Midbrain (tissue), 1 donor: ENCODE results near the gene ZBTB7A.

Source experiments
- DNase-seq: peaks from one replicate; lab custom pipeline; 2025; lab: John Stamatoyannopoulos, UW

The ZBTB7A gene

DNA sequence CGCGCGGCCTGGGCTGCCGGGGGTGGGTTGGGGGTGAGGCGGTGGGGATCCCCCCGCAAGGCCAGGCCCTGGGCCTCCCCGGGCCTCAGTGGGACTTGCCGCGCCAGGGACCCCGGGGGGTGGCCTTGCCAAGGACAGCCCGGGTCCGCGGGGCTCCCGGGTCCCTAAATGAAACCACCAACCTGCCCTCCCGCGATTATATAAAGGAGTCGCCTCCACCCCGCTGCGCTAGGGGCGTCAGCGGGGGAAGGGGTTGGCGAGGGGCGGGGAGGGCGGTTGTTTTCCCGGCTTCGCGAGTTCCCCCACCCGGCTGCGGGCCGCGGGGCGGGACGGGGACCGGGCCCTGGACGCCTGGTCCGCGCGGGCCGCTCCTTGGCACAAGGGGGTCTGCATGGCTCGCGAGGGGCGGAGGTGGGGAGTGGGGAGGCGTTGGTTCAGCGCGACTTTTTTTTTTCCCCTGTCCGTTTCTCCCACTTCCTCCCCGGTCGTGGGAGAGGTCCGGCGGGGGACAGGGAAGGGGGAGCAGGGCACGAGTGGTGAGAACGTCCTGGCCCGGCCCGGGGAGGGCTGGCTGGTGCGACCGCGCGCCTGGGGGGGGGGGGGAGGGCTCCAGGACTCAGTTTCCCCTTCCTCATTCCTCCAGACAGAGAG is 822 bp upstream of the ZBTB7A start:
- peak; percentile 23 for DNase-seq

DNA sequence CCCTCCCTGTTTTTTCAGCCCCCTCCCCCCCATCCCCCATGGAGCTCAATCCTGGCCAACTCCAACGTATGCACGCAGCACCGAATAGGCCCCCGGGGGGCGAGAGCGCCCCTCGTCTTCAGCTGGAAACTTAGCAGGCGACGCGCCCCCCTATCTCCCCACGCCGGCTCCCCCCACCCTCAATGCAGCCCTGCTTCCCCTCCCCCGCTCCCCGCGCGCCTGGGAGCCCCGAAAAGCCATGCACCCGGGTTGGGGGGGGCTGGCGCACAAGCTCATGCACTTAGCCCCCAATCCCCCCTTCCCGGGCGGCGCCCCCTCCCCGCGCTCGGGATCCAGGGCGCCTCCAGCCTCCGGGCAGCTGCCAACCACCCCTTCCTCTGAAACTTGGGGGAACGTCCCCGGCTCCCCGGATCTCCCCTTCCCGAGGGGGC is 508 bp downstream of the ZBTB7A start:
- DNase-seq, result peak; percentile 72

DNA sequence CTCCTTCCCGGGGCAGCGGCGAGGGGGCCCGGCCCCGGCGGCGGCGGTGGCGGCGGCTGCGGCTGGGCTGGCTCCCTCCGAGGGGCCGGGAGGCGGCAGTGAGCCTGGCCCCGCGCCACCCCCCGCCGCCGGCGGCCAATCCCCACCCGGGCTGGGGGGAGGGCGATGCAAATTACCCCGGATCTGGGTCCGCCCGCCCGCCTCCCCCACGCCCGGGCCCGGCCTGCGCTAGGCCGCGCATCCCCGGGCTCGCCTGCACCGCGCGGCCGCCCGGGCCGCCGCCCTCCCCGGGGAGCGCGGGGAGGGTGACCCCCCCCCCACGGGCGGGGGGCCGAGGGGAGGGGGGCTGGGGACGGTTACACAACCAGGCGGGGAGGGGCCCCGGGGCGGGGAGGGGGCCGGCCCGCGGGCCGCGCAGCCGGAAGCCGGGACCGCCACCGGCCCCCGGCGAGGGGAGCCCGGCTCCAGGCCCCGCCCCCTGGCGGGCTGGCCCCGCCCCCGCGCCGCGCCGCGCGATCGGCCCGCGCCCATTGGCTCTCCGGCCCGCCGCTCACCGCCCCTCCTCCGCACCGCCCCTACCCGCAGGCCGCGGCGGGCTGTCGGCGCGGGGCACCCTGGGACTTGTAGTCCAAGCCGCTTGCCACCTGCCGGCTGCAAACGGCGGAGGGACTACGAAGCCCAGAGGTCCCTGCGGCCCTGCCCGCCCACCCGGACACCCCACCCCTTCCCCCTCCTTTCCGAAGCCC is 1.1 kb downstream of the ZBTB7A start:
- peak; percentile 94 for DNase-seq

DNA sequence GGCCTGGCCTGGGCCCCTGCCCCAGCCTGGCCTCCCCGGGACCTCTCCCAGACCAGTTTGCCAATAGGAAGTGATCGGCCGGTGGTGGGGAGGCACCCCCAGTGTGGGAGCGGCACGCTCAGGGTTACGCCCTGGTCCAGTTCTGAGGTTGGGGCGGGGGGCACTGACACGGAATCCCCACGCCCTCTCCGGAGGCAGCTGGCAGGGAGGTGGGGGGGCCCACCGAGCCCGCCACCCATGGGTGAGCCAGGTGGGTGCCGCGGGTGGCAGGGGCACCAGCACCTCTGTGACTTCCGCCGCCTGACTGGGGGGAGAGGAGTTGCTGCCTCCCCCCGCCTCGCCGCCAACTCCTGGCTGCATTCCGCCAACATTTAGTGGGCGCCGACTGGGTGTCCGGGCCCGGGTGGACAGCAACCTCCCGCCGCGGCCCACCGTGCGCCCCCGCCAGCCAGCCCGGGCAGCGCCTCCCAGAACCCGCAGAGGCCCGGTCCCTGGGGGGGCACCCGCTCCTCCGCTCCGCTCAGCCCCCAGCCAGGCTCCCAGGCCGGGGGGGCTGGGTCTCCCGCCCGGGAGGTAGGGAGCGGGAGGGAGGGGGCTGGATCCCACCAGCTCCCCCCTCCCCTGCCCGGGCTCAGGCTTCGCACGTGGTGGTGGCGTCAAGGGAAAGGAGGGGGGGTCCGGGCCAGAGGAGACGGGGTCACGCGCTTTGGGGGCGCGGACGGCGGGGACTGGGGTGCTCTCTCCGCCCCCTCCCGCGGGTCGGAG is 2.0 kb downstream of the ZBTB7A start:
- DNase-seq, result peak; percentile 67

DNA sequence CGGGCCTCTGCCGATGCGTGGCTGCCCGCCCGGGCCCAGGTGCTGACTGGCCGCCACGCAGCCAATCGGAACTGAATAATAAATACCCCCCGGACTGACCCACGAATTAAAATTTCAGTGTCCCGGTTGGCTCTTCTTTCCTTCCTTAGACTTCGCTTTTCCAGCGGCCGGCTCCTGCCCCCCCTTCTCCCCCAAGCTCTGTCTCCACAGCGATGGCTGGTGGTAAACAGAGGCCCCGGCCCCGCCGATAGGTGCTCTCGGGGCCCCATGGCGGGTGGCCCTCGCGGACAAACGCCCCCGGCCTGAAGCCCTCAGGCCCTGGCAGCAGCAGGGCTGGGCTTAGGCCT is 2.6 kb downstream of the ZBTB7A start:
- no peak for DNase-seq

DNA sequence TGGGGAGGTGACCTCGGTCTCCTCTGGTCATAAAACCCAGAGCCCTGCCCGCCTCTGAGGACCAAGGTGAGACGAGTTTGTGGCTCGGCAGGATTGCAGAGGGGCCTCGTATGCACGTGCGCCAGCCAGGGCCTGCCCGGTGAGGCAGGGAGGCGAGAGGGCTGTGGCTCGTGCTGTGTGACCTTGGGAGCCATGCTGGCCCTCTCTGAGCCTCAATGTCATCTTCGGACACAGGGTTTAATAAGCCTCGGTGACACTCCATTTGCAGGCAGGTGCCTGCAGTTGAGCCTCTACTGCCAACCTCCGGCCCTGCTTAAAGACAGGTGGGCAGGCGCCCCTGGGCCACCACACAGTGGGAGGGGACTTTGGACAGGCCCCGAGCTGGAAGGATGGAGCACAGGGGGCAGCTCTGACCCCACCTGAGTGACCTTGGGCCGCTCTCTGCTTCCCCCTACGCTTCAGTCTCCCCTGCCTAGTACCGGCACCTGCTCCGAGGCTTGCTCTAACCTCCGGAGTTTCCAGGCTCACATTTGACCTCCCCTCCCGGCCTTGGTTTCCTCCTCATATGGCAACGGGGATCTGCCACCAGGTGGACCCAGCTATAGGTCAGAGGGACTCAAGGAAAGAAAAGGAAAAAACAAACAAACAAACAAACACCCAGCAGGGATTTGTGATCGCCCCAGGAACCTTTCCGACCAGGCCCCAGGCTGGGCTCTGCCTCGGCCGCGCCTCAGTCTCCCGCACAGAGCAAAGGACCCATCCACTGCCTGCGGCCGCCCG is 3.1 kb downstream of the ZBTB7A start:
- no peak for DNase-seq

DNA sequence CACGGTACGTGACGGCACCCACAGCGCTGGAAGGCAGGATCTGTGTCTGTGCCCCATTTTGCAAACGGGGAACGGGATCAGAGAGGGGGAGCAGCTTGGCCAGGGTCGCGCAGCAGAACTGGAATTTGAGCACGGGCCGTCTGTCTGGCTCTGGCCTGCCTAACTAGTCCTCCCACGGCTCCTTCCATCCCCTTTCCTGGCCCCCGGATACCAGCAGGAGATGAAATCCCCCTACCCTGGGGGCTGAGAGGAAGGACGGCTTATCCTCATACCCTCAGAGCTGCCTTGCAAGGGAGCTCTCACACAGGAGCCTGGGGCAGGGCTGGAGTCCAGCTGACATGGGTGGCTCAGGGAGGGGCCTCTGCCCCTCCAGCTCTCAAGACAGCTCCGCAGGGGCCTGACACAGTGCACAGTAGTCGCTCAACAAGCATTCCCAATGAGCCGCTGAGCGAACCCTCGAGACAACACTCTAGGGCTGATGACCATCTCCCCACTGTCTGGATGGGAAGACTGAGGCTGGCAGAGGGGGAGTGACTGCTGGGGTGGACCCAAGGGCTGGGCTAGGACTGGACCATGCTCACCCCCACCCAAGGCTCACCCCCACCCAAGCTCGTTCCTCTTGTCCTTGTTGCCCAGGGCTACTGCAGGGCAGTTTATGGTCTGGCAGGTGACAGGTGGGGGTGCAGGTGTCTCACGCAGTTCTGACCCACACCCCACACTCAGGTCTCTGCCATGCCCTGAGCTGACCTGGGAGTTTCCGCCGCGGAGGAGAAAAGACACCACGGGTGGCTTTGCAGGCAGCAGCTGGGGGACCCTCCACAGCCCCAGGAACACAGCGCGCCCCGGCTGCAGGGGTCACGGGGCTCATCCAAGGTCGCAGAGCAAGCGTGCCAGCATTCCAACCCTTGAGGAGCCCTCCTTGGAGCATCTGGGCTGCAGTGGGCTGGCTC is 4.0 kb downstream of the ZBTB7A start:
- no peak for DNase-seq

DNA sequence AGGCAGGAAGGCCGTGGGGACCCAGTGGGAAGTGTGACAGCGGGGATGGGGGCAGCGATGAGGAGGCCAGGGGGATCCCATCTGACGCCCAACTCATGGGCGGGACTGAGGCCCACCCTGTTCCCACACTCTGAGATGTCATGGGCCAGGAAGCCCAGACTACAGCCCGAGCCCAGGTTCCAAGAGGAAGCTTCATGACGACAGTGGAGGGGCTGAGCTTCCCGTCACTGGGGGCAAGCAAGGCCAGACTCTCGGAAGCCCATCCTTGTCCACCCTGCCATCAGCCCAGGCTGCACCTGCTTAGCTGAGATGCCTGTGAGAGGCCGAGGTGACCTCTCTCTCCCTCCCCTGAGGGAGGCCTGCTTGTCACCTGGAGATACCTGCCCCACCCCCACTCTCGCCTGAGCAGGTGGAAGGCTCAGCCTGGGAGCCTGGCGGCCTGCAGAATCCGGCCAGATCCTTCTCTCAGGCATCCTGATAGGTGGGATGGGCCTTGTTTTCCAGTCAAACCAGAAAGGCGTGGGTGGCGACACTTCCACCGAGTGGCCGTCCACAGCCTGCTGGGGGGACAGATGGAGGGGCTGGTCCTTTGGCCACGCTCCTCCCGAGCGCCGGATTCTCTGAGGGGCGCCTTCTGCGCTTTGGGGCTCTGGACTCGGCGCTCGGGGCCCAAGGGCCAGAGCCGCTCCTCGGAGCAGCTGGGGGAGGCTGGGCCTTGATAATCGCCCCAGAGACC is 4.8 kb downstream of the ZBTB7A start:
- no peak for DNase-seq

DNA sequence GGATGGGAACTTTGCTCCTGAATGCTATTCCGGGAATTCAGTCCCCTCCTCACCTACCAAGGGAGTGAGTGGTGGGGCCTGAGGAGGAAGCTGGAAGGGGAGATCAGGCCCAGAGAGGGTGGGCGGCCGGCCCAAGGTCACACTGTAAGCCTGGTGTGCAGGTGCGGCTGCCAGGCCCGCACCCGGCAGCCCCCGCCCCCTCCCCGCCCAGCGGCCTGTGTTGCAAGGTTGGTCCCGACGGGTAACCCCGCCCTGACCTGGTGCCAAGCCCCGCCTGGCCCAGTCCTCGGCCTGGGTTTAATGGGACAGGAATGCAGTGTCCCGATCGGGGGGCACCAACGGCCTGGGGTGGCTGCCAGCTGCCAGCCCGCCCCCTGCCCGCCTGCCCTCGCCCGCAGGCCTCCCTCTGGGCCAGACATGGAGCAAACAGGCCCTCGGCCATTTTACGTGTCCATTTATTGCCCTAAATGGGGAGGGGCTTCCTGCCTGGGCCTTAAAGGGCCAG is 5.5 kb downstream of the ZBTB7A start:
- DNase-seq, result no peak

DNA sequence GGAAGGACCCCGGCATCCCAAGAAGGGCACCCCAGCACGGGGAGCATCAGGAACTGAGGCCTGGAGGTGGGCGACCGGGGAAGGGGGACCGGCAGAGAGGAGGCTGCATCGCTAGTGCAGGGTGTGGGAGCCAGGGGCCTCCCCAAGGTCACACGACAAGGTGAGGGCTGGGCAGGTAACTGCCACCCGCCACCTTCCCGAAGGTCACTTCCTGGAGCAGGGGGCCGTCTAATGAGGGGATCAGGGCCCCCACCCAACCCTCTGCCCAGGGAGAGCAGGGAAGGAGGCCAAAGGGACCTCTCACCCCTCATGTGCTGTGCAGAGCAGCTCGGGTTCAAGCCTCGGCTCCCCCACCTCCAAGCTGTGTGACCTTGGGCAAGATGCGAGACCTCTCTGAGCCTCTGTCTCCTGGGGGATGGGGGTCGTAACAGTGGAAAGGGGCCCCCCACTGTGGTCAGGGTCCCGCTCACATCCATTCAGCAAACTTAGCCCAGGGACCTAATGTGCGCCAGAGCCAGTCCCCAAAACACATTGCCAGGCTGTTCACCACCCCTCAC is 6.0 kb downstream of the ZBTB7A start:
- DNase-seq, result no peak

DNA sequence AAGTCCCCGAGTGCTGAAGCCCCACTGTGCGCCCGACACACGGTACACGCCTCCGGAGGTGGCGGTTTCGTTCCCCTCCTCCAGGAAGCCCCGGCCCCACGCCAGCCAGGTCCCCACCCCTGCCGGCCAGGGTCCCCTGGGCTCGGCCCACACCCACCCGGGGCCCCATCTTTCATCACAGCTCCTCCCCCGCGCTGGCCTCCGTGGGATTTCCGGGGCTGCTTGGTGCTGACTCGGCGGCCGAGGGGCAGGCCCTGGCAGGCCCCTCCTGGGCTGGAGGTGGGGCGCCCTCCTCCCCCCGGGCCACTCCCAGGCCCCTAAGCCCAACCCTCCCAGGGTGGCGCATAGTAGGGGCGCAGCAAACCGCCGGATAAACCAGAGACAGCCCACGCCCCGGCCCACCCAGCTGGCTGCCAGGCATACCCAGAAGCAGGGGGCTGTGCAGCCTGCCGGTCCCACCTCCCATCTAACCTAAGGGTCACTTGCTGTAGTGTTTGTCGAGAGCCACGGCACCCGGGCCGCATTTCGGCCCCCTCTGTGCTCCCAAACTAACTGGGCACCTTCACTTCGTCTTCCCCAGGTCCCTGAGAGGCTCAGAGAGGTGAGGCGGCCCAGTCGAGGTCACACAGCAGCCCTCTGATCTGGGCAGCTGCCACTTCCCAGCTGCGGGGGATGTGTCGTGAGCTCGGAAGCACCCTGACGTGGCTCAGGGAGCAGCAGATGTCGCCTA is 6.6 kb downstream of the ZBTB7A start:
- DNase-seq, result no peak

DNA sequence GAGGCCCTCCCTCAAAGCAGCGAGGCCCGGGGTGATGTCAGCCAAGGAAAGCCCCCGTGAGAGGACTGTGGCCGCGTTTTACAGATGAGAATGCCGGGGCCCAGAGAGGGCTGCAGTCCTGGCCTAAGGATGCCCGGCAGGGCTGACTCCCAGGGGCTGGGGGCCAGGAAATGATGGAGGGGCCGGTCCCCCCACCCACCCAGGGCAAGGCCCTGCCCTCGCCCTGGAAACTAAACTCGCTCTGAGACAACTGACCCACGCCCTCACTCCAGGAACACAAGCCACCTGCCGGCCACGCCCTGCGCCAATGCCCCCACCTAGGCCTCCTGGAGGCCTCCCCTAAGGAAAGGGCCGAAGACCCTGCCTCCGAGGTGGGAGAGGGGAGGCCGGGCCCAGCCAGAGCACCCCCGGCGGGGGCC is 7.2 kb downstream of the ZBTB7A start:
- no peak for DNase-seq

DNA sequence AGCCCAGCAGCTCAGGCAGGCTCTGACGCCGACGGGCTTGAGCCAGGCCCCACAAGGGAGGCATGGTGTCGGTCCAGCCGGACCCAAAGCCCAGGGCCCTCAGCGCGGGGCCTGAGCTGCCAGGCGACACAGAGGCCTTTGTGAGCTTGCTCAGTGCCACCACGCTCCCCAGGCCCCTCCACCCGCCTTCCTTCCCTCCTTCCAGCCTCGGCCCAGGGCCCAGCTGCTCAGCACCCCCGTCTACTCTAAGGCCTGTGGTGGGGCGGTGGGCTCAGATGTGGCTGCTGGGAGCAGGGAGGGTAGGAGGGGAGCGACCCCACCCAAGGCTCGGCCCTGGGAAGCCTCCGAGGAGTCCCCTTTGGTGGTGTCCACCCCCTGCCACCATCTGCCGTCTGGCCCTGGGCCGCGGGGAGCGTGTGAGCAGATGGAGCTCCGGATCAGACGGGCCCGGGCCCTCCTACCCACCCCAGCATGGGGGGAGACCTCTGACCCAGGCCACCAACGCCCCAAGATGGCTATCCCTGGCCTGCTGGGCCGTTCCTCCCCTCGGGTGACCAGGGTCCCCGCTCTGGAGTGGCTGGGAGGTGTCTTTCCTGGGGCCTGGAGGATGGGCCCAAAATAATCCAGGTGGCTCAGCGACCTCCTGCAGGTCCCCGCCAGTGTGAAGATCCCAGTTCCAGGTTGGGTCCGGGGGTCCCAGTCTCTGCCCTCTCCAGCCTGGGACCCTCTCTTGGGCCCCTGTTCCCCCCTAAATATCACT is 7.8 kb downstream of the ZBTB7A start:
- DNase-seq, result peak; percentile 83

DNA sequence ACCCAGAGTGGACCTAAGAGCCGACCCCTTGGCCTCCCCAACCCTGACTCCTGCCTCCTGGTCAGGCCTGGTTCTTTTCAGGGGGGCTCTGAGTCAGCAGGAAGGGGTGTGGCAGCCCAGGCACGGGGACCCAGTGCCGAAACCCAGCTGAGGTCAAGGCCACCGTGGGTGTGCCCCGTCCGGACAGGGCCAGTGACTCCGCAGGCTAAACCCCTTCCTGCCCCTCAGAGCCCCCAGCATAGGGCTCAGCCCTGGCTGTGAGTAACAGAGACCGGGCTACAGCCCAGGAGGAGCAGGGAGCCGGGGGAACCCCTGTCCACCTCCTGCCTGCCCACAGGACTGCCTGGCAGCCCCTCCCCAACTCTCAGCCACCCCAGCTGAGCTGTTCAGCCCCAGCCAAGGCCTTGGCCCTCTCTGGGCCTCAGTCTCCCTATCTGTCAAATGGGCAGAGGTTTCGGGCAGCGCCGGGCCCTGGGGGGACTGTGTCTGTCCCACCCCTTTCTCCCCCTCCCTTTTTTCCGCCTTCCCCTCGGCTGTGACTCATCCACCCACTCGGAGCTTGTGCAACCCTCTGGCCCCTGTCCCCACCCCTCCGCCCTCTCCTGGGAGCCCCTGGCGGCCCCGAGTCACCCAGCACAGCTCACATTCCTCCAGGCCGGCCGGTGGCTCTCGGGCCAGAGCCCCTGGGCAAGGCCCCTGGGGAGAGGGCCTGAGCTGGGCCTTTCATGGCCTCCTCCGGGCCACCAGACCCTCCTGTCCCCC is 8.6 kb downstream of the ZBTB7A start:
- DNase-seq, result no peak

DNA sequence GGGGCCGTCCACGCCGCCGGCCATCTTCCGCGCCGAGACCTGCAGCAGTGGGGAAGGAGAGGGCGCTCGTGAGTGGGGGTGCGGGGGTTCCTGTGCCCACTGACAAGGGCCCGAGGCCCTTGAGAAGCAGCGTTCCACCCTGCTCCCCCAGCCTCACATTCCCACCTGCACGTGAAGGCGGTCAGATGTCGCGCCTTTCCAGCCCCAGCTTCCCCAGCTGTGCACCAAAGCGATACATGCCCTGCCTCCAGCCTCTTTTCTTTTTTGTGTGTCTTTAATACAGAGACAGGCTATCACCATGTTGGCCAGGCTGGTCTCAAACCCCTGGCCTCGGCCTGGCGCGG is 11.5 kb downstream of the ZBTB7A start:
- DNase-seq, result no peak

DNA sequence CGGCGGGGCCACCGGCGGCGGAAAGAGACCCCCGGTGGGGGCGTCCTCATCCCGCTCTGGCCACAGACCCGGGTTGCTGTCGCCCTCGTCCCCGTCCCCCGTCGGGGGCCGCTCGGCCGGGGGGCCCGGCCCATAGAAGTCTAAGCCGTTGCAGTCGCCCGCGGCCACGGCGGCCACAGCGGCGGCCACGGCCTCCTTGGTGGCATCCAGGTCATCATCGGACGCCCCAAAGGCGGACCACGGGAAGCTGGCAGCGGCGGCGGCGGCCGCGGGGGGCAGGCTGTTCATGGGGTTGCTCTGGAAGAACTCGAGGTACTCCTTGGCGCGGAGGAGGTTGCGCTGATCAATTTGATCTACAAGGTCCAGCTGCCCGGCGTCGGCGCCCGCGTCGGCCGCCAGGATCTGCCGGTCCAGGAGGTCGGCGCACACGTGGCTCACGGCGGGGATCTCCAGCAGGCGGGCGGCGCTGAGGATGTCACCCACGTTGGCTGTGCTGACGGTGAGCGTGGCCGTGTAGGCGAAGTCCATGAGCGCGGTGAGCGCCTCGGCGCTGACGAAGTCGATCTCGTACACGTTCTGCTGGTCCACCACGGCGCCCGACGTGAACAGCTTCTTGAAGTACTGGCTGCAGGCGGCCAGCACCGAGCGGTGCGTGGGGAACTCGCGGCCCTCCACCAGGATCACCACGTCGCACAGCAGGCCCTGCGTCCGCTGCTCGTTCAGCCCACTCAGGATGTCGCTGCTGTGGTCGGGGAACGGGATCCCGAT is 12.1 kb downstream of the ZBTB7A start:
- DNase-seq, result no peak
